ENCODE data around the gene KCNC1.

DNA sequence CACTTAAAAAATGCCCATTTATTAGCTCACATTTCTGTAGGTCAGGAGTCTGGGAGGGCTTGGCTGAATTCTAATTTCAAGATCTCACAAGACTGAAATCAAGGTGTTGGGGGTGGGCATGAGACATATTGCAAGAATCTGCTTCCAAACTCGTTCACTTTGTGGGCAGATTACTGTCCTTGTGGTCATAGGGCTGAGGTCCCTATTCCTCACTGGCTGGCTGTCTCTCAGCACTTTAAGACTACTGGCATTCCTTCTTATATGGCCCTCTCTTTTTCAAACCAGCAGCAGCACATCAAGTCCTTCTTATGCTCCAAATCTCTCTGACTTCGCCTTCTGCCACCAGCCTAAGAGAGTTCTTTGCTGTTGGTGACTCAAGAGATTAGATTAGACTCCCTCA is 43.0 kb upstream of the KCNC1 start:
- TF ChIP-seq, protein P1, sequence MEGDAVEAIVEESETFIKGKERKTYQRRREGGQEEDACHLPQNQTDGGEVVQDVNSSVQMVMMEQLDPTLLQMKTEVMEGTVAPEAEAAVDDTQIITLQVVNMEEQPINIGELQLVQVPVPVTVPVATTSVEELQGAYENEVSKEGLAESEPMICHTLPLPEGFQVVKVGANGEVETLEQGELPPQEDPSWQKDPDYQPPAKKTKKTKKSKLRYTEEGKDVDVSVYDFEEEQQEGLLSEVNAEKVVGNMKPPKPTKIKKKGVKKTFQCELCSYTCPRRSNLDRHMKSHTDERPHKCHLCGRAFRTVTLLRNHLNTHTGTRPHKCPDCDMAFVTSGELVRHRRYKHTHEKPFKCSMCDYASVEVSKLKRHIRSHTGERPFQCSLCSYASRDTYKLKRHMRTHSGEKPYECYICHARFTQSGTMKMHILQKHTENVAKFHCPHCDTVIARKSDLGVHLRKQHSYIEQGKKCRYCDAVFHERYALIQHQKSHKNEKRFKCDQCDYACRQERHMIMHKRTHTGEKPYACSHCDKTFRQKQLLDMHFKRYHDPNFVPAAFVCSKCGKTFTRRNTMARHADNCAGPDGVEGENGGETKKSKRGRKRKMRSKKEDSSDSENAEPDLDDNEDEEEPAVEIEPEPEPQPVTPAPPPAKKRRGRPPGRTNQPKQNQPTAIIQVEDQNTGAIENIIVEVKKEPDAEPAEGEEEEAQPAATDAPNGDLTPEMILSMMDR (IDR thresholded peaks at IDR 0.05; ENCODE audit: low read depth, low read length): no peak
- TF ChIP-seq EZH2phosphoT487 (IDR thresholded peaks at IDR 0.05; ENCODE audit: low read depth): no peak
